ENCODE measurements around the gene ORC2.

Gene ORC2

DNA sequence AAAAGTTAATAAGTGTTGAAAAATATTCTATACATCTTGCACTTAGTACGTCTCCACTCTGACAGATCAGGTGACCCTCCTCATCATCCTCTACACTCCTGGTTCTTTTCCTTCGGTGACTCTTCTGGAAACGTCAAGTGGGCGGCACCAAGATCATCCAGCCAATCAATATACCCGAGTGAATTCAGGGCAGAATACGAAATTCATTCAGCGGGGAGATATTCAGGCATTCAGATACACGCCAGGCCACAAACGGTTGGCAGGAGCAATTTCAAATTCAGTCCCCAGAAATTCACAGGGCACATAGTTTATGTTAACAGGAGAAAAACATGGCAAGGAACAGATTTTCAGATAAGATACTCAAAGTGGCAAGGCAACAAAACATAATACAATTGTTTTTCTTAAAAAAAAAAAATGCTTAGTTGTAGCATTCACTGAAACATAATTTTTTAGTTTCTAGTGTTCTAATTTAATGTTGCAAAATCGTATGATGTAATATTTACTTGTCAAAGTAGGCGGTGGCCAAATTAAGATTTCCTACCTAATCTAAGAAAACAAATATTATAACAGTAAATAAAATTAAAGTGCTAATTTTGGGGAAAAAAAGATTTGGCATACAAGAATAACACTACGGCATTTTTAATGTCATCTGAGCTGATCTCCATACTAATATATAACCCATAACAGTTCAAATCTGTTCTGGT is 103.2 kb downstream of the ORC2 start:
- no peak for DNase-seq
